Kidney epithelial cell (primary cell): ENCODE data around the gene PTH1R. TPM values are rescaled to one million over a fixed set of nuclear protein-coding genes. Genes with fewer than 3 reads are reported as not detected.

ENCODE experiments used
- DNase-seq: peaks from one replicate; pipeline ENCODE4 v3.0.0-alpha.2; 2010; ENCODE audit warnings: low read depth
- H3K27me3 ChIP-seq: 2 replicates; pipeline ENCODE4 v1.6.0; 2011; ENCODE audit warnings: low read length; ENCODE audit not compliant: control insufficient read depth, insufficient read depth
- H3K36me3 ChIP-seq: 2 replicates; pipeline ENCODE4 v1.5.1; 2011; ENCODE audit warnings: low read length; ENCODE audit not compliant: control insufficient read depth, insufficient read depth
- H3K4me3 ChIP-seq: 2 replicates; pipeline ENCODE4 v1.5.1; 2011; ENCODE audit warnings: low read depth, mild to moderate bottlenecking, control low read depth, low read length
- CTCF ChIP-seq: IDR thresholded peaks from 2 replicates; pipeline ENCODE4 v1.5.1; 2011; ENCODE audit warnings: mild to moderate bottlenecking, moderate library complexity, low read length, control low read depth, inconsistent platforms; ENCODE audit not compliant: insufficient read depth, poor library complexity, severe bottlenecking
- total RNA-seq: library from RNA; depleted of rRNA; stranded (reverse); fragments of >200 nt; gene quantifications from 2 replicates; pipeline ENCODE4 v1.2.3, GENCODE V29; 2015

The PTH1R gene
- total RNA-seq, 1 donor from 2014 or later = 2.1 TPM

GRCh38 chr3:46923559-46924350 lies 46.2 kb downstream of the PTH1R start:
- peaks cover 6% of the 10 kb centered on the region for H3K36me3 ChIP-seq
- TF ChIP-seq CTCF = peak; percentile 78
- H3K27me3 ChIP-seq = no peaks in the 10 kb centered on the region
- no peak overlapping the region for H3K4me3 ChIP-seq
- DNase-seq = no peak

- TF ChIP-seq CTCF = no peak
- peaks cover 6% of the 10 kb centered on the region for H3K36me3 ChIP-seq
Measured at GRCh38 chr3:46924921-46925584, 47.5 kb downstream of the PTH1R start.

GRCh38 chr3:46925585-46925934 lies 48.0 kb downstream of the PTH1R start:
- no peak for TF ChIP-seq CTCF
- Histone ChIP-seq H3K36me3 (peaks cover 6% of the 10 kb centered on the region), H3K27me3 (no peaks in the 10 kb centered on the region), H3K4me3 (no peak overlapping the region)
- DNase-seq = no peak

More at GRCh38 chr3:46924921-46925584, 47.5 kb downstream of the PTH1R start:
- Histone ChIP-seq H3K27me3 (no peaks in the 10 kb centered on the region), H3K4me3 (no peak overlapping the region)
- DNase-seq = no peak

GRCh38 chr3:46926039-46926438 lies 48.5 kb downstream of the PTH1R start:
- no peak for TF ChIP-seq CTCF
- Histone ChIP-seq H3K36me3 (peaks cover 5% of the 10 kb centered on the region), H3K4me3 (no peak overlapping the region), H3K27me3 (no peaks in the 10 kb centered on the region)
- DNase-seq = no peak

- TF ChIP-seq CTCF = no peak
- no peak for DNase-seq
- Histone ChIP-seq H3K36me3 (peaks cover 5% of the 10 kb centered on the region), H3K27me3 (no peaks in the 10 kb centered on the region), H3K4me3 (no peak overlapping the region)
Measured at GRCh38 chr3:46926447-46926846, 48.9 kb downstream of the PTH1R start.
